HG03521 (cell line): Measurements from ENCODE around the gene C1orf159.
A peak's percentile ranks its signal among the peaks of the same experiment; 100 is the strongest.
"Not testable (repeated sequence)": the region's sequence is repeated elsewhere in the genome, so short reads cannot be mapped to it uniquely, and the experiment has no call there.

Experiments
- ATAC-seq: cut with Tn5 transposase; IDR thresholded peaks from one replicate; pipeline ENCODE4 v1.9.1; 2021; ENCODE audit warnings: mild to moderate bottlenecking, moderate library complexity; ENCODE audit not compliant: unreplicated experiment

C1orf159 gene

DNA sequence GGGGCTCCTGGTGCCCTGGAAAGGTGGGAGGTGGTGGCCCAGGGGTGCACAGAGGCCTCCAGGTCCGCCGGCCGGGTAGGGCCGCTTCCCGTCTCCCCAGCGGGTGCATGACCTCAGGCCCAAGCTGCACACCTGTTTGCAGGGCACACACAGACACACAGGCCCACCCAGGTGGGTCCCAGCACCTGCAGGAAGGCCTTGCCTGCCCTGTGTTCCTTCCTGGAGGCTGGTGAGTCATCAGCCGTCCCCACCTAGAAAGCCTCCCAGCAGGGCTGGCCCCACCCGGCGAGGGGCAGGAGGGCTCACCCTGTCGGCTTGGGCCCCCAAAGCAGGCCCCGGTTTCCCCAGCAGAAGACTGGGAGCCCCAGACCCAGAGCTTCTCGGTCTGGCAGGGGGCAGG, 34.2 kb upstream of the C1orf159 start:
- no peak for ATAC-seq

DNA sequence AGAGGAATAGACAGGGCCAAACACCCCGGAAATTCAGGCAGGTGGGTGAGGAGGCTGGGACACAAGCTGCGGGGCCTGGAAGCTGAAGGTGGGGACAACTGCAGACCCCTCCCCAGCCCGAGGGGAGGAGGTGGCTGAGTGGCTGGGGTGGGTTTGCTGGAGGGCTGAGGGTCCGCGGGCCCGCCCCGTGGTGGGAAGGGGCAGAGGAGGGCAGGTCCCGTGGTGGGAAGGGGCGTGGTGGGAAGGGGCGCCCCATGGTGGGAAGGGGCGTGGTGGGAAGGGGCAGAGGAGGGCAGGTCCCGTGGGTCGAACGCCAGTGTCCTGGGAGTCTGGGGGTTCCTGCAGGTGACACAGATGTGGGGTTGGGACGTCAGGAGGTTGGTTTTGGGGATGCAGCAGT, 33.5 kb upstream of the C1orf159 start:
- ATAC-seq, result no peak

DNA sequence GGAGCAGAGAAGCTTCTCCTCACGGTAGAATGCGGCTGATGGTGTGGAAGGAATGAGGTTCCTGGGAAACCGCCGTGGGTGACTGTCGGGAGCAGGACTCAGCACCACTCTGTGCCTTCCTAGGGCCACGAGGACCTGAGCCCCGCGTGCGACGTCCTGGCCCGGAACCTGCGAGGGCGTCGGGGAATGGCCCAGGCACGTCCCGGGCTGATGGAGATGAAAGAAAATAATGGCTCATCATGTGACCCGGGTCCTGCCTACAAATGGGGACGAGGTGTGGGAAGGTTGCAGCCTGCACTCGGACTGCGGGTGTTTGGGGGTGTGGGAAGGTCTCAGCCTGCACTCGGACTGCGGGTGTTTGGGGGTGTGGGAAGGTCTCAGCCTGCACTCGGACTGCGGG, 32.7 kb upstream of the C1orf159 start:
- ATAC-seq, result no peak

DNA sequence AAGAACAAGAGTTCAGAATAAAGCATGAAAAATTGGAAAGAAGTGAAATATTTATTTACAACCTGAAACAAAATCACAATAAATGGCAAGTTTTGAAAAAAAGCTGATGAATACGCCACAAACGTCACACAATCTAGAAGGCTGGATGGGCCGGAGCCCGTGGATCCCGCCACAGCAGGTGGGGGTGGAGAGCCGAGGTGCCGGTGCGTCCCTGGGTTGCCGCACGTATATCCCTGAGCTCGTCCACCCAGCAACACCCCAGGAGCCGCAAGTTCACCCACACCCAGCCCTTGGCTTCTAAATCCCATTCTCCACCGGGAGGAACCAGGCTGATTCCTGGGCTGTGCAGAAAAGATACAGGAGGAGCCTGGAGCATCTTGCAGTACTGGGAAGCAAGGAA, 32.2 kb upstream of the C1orf159 start:
- no peak for ATAC-seq

DNA sequence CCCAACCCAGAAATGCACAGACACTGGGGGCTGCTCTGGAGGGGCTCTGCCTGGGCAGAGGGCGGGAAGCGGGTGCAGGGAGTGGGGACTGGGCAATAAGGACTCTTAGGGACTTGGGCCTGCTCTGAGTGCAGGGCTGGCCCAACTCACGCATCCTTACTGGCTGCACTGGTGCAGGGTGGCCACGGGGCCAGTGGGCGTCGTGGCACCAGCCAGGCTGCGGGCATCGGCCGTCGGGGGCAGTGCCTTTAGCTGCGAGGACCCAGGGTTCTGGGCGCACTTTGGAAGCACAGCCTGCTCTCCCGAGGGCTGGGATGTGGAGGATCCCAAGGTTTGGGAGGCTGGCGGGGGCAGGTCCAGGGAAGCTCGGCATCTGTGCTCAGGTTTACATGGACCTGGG, 30.7 kb upstream of the C1orf159 start:
- no peak for ATAC-seq

DNA sequence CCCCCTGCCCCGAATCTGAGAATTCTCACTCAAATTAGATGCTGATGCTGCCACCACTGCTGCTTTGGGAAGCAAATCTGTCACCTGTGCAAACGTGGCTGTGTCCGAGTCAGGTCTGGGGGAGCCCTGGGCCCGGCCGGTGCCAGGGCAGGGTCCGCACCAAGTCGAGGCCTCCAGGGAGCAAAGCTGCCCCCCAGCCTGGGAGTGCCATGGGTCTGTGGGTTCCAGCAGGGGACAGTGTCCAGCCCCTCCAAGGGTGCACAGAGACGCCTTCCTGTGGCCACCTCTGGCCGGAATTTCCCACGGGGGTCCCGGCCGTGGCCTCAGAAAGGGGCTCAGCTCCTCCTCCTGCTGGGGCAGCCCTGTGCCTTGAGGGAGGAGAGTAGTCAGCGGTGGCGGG, 30.1 kb upstream of the C1orf159 start:
- ATAC-seq, result no peak

DNA sequence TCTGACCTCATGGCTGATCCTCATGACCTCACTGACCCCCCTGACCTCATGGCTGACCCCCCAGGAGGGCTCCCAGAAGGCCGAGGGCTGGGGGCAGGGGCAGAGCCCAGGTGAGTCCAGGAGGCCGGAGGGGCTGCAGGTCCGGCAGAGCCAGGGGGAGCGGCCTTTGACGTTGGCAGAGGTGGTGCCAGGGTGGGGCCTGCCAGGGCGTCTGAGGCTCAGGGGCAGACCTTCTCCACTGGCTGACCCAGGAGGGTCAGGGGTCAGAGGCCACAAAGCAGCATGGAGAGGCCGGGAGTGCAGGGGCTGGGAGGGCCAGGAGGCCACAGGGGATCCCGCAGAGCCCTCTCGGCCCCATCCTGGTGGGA, 29.6 kb upstream of the C1orf159 start:
- ATAC-seq, result no peak

DNA sequence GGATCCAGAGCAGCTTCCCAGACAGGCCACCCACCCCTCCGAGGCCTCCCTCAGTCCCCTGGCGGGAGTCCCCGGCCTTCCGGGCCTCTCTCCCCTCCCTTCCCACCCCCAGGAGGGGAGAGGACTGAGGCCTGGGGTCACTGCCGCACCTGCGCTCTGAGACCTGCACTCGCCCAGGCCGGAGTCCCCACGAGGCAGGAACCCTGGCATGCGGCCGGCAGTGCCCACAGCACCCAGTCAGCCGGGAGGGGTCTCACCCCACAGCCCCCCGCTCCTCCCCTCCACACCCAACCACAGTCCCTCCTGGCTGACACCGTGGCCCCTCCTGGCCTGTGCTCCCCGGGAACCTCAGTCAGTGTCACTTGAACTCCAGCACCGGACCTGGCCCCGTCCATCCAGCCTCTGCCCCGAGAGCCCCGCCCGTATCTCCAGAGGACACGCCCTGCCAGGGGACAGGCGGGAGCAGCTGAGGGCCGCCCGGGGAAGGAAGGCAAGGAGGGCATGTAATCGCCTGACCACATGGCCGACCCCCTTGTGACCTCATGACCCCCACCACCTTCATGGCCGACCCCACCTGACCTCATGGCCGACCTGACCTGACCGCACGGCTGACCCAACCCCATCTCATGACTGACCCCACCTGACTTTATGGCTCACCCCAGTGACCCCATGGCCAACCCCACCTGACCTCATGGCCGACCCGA, 29.1 kb upstream of the C1orf159 start:
- ATAC-seq, result no peak

DNA sequence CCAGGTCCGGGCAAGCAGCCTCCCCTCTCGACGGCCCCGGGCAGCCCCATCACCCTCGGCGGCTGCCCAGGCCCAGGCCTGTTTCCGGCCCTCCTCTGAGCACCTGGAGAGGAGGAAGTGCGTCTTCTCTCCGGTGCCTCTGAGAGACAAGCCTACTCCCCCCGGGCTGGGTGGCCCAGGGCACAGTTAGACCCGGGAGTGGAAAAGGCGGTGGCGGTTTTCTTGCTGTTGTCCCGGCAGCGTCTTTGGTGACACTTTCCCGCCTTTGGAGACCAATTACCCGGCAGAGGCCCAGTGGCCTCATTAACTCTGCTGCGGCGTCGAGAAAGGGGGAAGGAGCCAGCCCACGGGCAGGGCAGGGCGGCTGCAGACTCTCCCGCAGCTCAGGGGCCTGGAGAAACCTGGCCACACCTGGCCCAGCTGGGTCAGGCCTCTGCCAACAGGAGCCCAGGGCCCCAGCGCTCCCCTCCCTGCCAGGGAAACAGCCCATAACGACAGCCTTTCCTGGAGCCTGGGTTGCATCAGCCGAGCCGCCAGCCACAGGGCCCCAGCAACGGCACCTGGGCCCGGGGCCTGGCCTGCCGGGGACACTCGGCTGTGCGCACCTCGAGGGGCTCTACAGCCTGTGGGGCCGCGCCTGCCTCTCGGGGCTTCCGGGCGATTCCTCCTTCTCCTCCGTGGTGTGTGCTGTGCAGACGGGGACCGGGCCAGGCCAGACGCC, 28.4 kb upstream of the C1orf159 start:
- ATAC-seq, result no peak

DNA sequence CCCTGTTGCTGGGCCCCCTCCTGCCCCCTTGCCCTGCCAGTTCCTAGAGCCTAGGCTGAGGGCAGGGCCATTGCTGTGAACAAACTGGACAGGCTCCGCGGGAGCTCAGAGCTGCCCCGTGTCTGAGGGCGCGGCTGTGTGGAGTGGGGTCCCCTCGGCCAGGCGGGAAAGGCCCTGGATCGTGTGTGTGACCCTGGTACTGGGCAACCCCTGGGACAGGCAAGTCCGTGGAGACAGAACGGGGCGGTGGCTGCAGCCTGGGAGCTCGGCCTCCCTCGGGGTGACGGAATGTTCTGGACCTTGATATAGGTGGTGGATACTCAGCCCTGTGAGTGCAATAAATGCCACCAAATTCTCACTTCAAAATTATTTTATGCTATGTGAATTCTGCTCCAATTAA, 27.7 kb upstream of the C1orf159 start:
- ATAC-seq, result no peak

DNA sequence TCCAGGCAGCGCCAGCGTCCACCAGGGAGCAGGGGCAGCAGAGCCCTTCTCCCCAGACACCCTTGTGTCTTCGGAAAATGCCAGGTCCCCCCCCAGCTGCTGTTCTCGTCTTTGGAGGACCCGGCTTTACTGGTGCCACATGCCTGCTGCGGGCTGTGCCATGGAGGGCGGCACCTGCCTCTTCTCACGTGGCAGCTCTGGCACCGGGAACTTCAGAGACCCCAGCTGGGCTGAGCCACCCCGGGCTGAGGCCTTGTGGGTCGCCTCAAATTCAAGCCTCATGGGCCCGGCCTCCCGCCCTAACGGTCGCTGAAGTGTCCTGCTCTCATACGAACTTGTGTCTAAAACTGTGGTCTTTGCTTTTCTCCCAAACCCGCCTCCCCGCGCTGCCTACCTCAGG, 27.0 kb upstream of the C1orf159 start:
- no peak for ATAC-seq

DNA sequence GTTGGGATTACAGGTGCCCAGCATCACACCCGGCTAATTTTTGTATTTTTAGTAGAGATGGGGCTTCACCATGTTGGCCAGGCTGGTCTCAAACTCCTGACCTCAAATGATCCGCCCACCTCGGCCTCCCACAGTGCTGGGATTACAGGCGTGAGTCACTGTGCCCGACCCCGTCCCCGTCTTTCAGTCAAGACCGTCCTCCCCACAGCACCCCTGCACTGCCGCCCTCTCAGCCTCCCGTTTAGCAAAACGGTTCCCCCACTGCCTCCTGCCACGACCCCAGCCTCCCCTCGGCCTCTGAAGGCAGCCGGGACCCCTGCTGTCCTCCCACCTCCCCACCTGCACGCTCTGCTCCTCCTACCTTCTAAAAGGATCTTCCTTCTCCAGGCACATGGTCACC, 26.5 kb upstream of the C1orf159 start:
- ATAC-seq, result not testable (repeated sequence)

DNA sequence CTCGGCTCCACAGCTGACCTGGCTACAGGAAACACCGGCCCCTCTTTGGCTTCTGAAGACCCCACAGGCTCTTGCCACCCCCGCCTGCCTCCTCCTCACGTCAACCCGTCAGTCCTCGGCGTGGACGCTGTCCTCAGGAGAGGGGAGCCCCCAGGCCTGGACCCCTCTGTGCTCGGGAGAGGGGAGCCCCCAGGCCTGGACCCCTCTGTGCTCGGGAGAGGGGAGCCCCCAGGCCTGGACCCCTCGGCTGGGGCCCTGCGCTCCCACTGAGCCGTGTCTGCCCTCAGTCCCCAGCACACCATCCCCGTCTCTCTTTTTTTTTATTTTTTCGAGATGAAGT, 26.0 kb upstream of the C1orf159 start:
- ATAC-seq, result no peak

DNA sequence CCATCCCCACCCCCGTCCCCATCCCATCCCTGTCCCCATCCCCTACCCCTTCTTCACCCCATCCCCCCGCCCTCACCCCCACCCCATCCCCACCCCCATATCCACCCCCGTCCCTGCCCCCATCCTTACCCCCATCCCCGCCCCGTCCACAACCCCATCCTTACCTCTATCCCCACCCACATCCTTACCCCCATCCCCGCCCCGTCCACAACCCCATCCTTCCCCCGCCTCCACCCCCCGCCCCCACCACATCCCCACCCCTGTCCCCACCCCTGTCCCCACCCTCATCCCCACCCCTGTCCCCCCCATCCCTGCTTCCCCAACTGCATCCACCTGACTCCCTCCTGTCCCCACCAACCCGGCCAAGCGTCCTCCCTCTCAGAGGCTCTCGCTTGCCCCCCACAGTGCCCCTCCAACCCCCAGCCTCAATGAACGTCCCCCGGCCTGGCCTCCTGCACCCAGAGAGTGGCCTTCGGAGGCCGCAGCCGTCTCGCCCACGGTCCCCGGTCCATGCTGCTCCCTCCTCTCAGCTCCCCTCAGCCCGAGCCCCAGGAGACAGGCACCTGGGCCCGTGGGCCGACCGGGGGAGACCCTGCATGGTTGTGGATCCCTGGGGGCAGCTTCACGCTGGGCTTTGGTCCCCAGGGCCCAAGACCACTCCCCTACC, 25.5 kb upstream of the C1orf159 start:
- ATAC-seq, result no peak

DNA sequence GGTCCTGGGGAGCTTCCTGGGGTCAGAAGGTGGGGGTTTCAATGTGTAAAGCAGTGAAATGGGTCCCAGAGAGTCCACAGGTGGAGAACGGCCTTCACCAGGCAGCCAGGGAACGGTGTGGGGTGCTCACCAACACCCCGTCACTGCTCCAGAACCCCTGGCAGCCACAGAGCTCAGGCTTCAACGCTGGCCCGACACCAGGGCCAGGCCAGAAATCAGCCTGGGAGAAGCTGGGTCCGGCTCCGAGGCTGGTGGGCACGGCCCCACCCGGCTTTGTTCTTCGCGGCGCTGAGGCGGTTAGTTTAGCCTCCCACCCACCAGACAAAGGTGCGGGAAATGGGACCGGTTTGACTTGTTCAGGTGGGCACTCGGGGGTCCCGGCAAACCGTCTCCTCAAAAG, 24.8 kb upstream of the C1orf159 start:
- no peak for ATAC-seq

DNA sequence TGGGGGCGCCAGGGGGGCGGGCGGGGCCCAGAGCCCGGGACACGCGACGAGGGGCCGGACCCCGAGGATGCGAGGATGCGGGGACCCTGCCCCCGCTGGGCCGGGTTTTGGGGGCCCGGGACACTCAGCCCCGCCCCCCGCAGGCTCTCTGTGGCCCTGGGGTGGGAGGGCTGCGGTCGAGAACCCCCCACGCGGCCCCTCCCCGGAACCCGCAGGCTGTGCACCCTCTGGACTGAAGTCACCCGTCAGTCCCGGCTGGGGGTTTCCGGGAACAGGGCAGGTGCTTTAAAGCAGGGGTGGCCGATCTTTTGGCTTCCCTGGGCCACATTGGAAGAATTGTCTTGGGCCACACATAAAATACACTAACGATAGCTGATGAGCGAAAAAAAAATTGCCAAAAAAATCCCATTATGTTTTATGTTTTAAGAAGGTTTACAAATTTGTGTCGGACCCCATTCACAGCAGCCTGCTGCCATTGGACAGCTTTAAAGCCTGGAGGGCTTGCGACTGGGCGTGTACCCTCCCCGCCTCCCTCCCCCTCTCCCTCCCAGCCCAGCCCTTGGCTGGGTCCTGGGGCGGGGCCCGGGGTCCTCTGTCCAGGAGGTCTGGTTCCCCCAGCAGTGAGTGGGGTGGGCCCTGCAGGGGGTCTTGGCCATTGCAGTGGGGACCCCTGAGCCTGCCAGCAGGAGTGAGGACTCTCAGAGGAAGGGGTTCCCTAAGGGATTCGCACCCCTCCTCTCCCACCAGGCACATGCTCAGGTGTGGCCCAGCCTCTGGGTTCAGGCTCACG, 21.6 kb upstream of the C1orf159 start:
- ATAC-seq, result peak; percentile 45

DNA sequence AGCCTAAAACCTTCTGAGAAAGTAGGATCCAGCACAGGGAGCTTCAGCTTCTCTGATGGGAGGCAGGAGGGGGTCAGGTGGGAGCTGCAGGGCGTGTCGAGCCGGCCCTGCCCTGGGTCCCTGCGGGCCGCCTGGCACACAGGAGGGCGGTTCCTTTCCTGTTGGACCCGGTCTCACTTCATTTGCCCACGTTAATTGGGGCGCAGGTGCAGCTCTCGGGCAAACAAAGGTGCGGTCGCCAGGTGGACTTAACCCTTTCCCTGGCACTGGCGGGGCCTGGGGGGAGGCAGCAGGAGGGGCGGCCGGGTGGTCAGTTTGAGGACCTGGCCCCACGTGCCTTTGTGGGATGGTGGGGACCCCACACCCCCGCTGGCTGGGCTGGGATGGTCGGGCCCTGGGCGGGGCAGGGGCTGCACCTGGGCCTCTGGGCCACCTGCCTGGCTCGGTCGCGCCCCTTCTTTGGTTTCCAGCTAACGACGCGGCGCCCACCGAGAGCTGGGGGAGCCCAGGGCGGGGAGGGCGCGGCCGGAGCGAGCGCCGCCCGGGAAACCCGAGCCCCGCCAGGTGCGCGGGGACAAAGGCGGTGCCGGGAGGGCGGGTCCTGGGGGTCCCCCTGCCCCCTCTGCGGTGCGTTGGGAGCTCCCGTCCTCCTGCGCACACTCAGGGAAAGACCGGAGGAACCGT, 20.8 kb upstream of the C1orf159 start:
- no peak for ATAC-seq

DNA sequence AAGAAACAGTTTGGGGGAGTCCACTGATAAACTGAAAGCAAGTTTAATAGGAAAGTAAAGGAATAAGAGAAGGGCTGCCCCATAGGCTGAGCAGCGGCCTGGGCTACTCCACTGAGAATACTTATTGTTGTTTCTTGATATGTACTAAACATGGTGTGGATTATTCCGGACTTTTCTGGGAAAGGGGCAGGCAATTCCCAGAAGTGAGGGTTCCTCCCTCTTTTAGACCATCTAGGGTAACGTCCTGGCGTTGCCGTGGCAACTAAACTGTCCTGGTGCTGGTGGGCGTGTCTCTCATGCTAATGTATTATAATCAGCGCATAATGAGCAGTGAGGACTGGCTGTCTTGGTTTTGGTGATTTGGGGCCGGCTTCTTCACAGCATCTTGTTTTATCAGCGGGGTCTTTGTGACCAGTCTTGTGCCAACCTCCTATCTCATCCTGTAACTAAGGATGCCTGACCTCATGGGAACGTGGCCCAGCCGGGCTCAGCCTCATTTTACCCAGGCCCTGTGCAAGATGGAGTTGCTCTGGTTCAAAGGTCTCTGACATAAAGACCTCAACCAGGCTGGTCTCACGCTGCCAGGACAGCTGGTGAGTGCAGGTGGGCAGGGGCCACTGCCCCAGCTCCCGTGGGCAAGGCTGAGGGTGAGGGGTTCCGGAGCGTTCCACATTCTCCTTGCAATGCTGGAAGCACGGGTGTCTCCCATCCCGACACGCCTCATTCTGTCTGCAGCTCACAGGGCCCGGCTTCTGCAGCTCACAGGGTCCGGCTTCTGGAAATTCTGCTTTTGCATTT, 19.6 kb upstream of the C1orf159 start:
- no peak for ATAC-seq

DNA sequence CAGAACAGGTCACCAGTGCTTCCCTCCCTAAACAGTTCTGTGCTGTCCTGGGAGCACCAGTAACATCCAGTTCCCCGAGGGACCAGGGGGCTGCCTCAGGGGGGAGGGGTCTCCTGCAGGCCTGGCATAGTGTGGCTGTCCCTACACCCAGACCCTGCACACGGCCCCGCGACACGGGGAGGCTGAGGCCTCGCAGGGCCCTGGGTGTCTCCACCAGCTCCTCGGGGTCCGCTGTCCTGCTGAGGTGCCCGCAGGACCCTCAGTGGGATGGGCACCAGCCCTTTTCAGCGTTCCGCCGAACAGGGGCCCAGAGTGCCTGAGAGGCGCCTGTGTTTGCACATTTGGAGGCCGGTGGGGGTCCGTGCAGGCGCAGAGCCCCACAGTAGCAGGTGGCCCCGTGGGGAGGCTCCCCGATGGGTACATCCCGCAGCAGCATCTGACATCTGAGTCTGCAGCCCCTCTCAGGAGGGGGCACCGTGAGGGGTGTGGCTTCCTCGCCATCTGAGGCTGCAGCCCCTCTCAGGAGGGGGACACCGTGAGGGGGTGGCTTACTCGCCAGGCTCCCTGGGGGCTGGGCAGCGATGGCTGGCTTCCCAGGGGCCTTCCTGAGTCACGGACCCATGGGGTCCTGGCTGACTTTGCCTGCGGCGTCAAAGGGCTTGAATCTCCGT, 18.5 kb upstream of the C1orf159 start:
- no peak for ATAC-seq
